Neutrophil (primary cell): Measurements from ENCODE around the gene DOK4.
A peak's percentile ranks its signal among the peaks of the same experiment; 100 is the strongest.

Source experiments
- H3K27ac ChIP-seq: fragments of 200-600 bp; sonication (generic); 2 replicates; pipeline ENCODE4 v1.5.1; 2016; ENCODE audit warnings: mild to moderate bottlenecking, moderate library complexity
- H3K27me3 ChIP-seq: fragments of 200-600 bp; sonication (generic); 2 replicates; pipeline ENCODE4 v1.6.0; 2016; ENCODE audit warnings: mild to moderate bottlenecking
- H3K36me3 ChIP-seq: fragments of 200-600 bp; sonication (generic); 2 replicates; pipeline ENCODE4 v1.5.1; 2017
- H3K4me1 ChIP-seq, 2 experiments: fragments of 200-600 bp in 1 of 2; sonication (generic) in 1 of 2; 1 replicate in 1 of 2; 2 replicates in 1 of 2; pipeline versions ENCODE4 v1.5.1 to v1.6.1; 2013 to 2016; ENCODE audit warnings: low read depth in 1 of 2, low read length in 1 of 2, mild to moderate bottlenecking in 1 of 2, moderate library complexity in 1 of 2; ENCODE audit not compliant: control insufficient read depth in 1 of 2, insufficient read depth in 1 of 2
- H3K4me3 ChIP-seq, 2 experiments: fragments of 200-600 bp in 1 of 2; sonication (generic) in 1 of 2; 1 replicate in 1 of 2; 2 replicates in 1 of 2; pipeline ENCODE4 v1.5.1; 2013 to 2016; ENCODE audit warnings: low read depth in 1 of 2, low read length in 1 of 2, mild to moderate bottlenecking in 1 of 2, moderate library complexity in 1 of 2
- H3K9me3 ChIP-seq: fragments of 200-600 bp; sonication (generic); 2 replicates; pipeline ENCODE4 v1.5.1; 2016
- TF ChIP-seq, protein P1 (sequence below): fragments of 200-600 bp; sonication (generic); IDR thresholded peaks from 2 replicates; pipeline ENCODE4 v1.5.1; 2016; ENCODE audit warnings: antibody characterized with exemption

The DOK4 gene

GRCh38 chr16:57493767-57494166 is 7.5 kb upstream of the DOK4 start:
- TF ChIP-seq, protein P1, sequence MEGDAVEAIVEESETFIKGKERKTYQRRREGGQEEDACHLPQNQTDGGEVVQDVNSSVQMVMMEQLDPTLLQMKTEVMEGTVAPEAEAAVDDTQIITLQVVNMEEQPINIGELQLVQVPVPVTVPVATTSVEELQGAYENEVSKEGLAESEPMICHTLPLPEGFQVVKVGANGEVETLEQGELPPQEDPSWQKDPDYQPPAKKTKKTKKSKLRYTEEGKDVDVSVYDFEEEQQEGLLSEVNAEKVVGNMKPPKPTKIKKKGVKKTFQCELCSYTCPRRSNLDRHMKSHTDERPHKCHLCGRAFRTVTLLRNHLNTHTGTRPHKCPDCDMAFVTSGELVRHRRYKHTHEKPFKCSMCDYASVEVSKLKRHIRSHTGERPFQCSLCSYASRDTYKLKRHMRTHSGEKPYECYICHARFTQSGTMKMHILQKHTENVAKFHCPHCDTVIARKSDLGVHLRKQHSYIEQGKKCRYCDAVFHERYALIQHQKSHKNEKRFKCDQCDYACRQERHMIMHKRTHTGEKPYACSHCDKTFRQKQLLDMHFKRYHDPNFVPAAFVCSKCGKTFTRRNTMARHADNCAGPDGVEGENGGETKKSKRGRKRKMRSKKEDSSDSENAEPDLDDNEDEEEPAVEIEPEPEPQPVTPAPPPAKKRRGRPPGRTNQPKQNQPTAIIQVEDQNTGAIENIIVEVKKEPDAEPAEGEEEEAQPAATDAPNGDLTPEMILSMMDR: no peak
- H3K27me3 ChIP-seq: no peaks in the 10 kb centered on the region
- no peaks in the 10 kb centered on the region for H3K9me3 ChIP-seq
- no peaks in the 10 kb centered on the region for H3K36me3 ChIP-seq
- H3K4me3 ChIP-seq: no peak overlapping the region
- no peak overlapping the region for H3K27ac ChIP-seq
- H3K4me1 ChIP-seq: no peaks in the 10 kb centered on the region

- Histone ChIP-seq H3K27me3 (peaks cover 24% of the 10 kb centered on the region), H3K9me3 (no peaks in the 10 kb centered on the region), H3K4me3 (no peak overlapping the region), H3K27ac (no peak overlapping the region), H3K36me3 (no peaks in the 10 kb centered on the region), H3K4me1 (peaks cover 10% of the 10 kb centered on the region in 2 experiments)
- TF ChIP-seq, protein P1: no peak
These were observed 2.9 kb upstream of the DOK4 start for GRCh38 chr16:57489229-57489628.

GRCh38 chr16:57486858-57487834 is 853 bp upstream of the DOK4 start:
- TF ChIP-seq, protein P1: no peak
- Histone ChIP-seq H3K9me3 (no peaks in the 10 kb centered on the region), H3K27ac (no peak overlapping the region), H3K4me1 (peaks cover 10% of the 10 kb centered on the region in 2 experiments), H3K36me3 (no peaks in the 10 kb centered on the region), H3K27me3 (peaks cover 24% of the 10 kb centered on the region), H3K4me3 (peak overlapping the region in 1 of 2 experiments; percentile 70)

- Histone ChIP-seq H3K27ac (no peak overlapping the region), H3K36me3 (no peaks in the 10 kb centered on the region), H3K27me3 (peaks cover 26% of the 10 kb centered on the region), H3K9me3 (no peaks in the 10 kb centered on the region), H3K4me1 (peaks cover 10% of the 10 kb centered on the region in 2 experiments), H3K4me3 (peak overlapping the region; percentile 64 to 70)
- TF ChIP-seq, protein P1: no peak
These were observed 990 bp downstream of the DOK4 start for GRCh38 chr16:57485091-57485915.

DNA sequence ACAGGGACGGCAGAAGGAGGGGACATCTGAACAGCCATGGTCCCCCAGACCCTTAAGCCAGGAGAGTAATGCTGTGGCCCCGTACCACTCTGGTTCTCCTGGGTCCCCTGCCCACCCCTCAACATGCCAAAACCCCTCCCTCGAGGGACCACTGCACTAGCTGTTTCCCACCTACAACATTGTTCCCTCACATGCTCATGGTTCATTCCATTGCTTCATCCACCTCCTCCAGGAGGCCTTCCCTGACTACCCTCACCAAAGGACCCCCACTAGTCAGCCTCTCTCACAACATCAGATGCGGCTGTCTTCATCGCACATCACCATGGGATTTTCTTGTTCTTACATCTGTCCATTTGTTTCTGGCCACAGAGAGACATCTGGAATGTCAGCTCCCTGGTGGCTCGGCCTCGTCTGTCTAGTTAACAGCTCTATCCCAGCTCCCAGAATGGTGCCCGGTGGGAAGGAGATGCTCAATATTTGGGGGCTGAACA is 1.7 kb downstream of the DOK4 start:
- Histone ChIP-seq H3K27ac (no peak overlapping the region), H3K4me1 (peaks cover 11 to 14% of the 10 kb centered on the region in 2 experiments), H3K4me3 (no peak overlapping the region)

More for the DNA sequence above, 1.7 kb downstream of the DOK4 start:
- Histone ChIP-seq H3K9me3 (no peaks in the 10 kb centered on the region), H3K36me3 (no peaks in the 10 kb centered on the region), H3K27me3 (peaks cover 33% of the 10 kb centered on the region)
- TF ChIP-seq, protein P1: no peak
